Loucy (cell line): ENCODE results near the gene HTR3D.

ENCODE experiments used
- CTCF ChIP-seq: fragments of 200-600 bp; sonication (generic); conservative IDR thresholded peaks from 2 replicates; pipeline ENCODE4 v1.5.1; 2014; ENCODE audit warnings: mild to moderate bottlenecking, antibody characterized with exemption, low read length
- EZH2phosphoT487 ChIP-seq: fragments of 200-600 bp; IDR thresholded peaks from 2 replicates; pipeline ENCODE4 v1.6.1; 2018; ENCODE audit warnings: antibody characterized with exemption, mild to moderate bottlenecking, moderate library complexity, borderline replicate concordance

GRCh38 chr3:184077881-184078280 is 46.3 kb downstream of the HTR3D start:
- TF ChIP-seq CTCF (no peak), EZH2phosphoT487 (no peak)
